ENCODE data around the gene NCAM1. TPM values are rescaled to one million over a fixed set of nuclear protein-coding genes. Genes with fewer than 3 reads are reported as not detected.

The NCAM1 gene
- total and polyA plus RNA-seq, 2 experiments from 2014 or later, result 0.76 to 1.6 TPM

- TF ChIP-seq, protein P1, sequence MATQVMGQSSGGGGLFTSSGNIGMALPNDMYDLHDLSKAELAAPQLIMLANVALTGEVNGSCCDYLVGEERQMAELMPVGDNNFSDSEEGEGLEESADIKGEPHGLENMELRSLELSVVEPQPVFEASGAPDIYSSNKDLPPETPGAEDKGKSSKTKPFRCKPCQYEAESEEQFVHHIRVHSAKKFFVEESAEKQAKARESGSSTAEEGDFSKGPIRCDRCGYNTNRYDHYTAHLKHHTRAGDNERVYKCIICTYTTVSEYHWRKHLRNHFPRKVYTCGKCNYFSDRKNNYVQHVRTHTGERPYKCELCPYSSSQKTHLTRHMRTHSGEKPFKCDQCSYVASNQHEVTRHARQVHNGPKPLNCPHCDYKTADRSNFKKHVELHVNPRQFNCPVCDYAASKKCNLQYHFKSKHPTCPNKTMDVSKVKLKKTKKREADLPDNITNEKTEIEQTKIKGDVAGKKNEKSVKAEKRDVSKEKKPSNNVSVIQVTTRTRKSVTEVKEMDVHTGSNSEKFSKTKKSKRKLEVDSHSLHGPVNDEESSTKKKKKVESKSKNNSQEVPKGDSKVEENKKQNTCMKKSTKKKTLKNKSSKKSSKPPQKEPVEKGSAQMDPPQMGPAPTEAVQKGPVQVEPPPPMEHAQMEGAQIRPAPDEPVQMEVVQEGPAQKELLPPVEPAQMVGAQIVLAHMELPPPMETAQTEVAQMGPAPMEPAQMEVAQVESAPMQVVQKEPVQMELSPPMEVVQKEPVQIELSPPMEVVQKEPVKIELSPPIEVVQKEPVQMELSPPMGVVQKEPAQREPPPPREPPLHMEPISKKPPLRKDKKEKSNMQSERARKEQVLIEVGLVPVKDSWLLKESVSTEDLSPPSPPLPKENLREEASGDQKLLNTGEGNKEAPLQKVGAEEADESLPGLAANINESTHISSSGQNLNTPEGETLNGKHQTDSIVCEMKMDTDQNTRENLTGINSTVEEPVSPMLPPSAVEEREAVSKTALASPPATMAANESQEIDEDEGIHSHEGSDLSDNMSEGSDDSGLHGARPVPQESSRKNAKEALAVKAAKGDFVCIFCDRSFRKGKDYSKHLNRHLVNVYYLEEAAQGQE (IDR thresholded peaks at IDR 0.05; ENCODE audit: unreplicated experiment), result no peak
- no peak for TF ChIP-seq CREB1 (CRISPR knock-in tag; IDR thresholded peaks at IDR 0.05; ENCODE audit: low read depth)
- TF ChIP-seq STAT1 (IDR thresholded peaks at IDR 0.05; ENCODE audit: unreplicated experiment), result no peak
- no peak for TF ChIP-seq POLR2AphosphoS5 (IDR thresholded peaks at IDR 0.05; ENCODE audit: low read depth)
- TF ChIP-seq EZH2 (IDR thresholded peaks at IDR 0.05; ENCODE audit: low read depth, unreplicated experiment), result no peak
- TF ChIP-seq ZNF331 (CRISPR knock-in tag; IDR thresholded peaks at IDR 0.05; ENCODE audit: low read depth), result no peak
- no peak for TF ChIP-seq JUNB (IDR thresholded peaks at IDR 0.05; ENCODE audit: unreplicated experiment)
- TF ChIP-seq ZNF114 (CRISPR knock-in tag; IDR thresholded peaks at IDR 0.05), result no peak
- TF ChIP-seq NANOG (IDR thresholded peaks at IDR 0.05; ENCODE audit: borderline replicate concordance), result no peak
- TF ChIP-seq, protein P2, sequence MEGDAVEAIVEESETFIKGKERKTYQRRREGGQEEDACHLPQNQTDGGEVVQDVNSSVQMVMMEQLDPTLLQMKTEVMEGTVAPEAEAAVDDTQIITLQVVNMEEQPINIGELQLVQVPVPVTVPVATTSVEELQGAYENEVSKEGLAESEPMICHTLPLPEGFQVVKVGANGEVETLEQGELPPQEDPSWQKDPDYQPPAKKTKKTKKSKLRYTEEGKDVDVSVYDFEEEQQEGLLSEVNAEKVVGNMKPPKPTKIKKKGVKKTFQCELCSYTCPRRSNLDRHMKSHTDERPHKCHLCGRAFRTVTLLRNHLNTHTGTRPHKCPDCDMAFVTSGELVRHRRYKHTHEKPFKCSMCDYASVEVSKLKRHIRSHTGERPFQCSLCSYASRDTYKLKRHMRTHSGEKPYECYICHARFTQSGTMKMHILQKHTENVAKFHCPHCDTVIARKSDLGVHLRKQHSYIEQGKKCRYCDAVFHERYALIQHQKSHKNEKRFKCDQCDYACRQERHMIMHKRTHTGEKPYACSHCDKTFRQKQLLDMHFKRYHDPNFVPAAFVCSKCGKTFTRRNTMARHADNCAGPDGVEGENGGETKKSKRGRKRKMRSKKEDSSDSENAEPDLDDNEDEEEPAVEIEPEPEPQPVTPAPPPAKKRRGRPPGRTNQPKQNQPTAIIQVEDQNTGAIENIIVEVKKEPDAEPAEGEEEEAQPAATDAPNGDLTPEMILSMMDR (conservative IDR thresholded peaks at IDR 0.05; ENCODE audit: low read depth in 2 of 2), result no peak
- no peak for TF ChIP-seq EZH2phosphoT487 (IDR thresholded peaks at IDR 0.05; ENCODE audit: unreplicated experiment)
- TF ChIP-seq, protein P3, sequence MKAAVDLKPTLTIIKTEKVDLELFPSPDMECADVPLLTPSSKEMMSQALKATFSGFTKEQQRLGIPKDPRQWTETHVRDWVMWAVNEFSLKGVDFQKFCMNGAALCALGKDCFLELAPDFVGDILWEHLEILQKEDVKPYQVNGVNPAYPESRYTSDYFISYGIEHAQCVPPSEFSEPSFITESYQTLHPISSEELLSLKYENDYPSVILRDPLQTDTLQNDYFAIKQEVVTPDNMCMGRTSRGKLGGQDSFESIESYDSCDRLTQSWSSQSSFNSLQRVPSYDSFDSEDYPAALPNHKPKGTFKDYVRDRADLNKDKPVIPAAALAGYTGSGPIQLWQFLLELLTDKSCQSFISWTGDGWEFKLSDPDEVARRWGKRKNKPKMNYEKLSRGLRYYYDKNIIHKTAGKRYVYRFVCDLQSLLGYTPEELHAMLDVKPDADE (IDR thresholded peaks at IDR 0.05), result no peak
These were observed 7.9 kb downstream of the NCAM1 start (continued) for GRCh38 chr11:112968941-112969713.

GRCh38 chr11:112971195-112971594 is 10.0 kb downstream of the NCAM1 start:
- Mint-ChIP-seq H3K4me1 (peaks cover 8% of the 10 kb centered on the region), H3K27me3 (ENCODE audit: insufficient read depth, low read depth, poor library complexity) (no peaks in the 10 kb centered on the region), H3K4me3 (no peak overlapping the region), H3K36me3 (ENCODE audit: low read depth) (no peaks in the 10 kb centered on the region), H3K27ac (no peak overlapping the region), H3K9me3 (no peaks in the 10 kb centered on the region)
- Histone ChIP-seq H3K4me1 (ENCODE audit: insufficient read depth) (peaks cover 14% of the 10 kb centered on the region), H3K9me2 (ENCODE audit: insufficient read depth) (no peaks in the 10 kb centered on the region), H3K79me2 (replicated peaks; ENCODE audit: insufficient read depth) (no peaks in the 10 kb centered on the region), H3K4me3 (no peak overlapping the region), H3F3A (replicated peaks; ENCODE audit: low read depth) (no peaks in the 10 kb centered on the region), H2AFZ (no peak overlapping the region), H3K27me3 (ENCODE audit: insufficient read depth) (no peaks in the 10 kb centered on the region), H3K27ac (ENCODE audit: low read depth) (no peak overlapping the region), H3K4me2 (no peak overlapping the region), H4K20me1 (replicated peaks; ENCODE audit: insufficient read depth) (no peaks in the 10 kb centered on the region), H3K36me3 (ENCODE audit: insufficient read depth) (no peaks in the 10 kb centered on the region)
- ATAC-seq (no peak), DNase-seq (ENCODE audit: low spot score) (no peak)
- TF ChIP-seq NANOG (IDR thresholded peaks at IDR 0.05; ENCODE audit: borderline replicate concordance), result no peak
- TF ChIP-seq, protein P4, sequence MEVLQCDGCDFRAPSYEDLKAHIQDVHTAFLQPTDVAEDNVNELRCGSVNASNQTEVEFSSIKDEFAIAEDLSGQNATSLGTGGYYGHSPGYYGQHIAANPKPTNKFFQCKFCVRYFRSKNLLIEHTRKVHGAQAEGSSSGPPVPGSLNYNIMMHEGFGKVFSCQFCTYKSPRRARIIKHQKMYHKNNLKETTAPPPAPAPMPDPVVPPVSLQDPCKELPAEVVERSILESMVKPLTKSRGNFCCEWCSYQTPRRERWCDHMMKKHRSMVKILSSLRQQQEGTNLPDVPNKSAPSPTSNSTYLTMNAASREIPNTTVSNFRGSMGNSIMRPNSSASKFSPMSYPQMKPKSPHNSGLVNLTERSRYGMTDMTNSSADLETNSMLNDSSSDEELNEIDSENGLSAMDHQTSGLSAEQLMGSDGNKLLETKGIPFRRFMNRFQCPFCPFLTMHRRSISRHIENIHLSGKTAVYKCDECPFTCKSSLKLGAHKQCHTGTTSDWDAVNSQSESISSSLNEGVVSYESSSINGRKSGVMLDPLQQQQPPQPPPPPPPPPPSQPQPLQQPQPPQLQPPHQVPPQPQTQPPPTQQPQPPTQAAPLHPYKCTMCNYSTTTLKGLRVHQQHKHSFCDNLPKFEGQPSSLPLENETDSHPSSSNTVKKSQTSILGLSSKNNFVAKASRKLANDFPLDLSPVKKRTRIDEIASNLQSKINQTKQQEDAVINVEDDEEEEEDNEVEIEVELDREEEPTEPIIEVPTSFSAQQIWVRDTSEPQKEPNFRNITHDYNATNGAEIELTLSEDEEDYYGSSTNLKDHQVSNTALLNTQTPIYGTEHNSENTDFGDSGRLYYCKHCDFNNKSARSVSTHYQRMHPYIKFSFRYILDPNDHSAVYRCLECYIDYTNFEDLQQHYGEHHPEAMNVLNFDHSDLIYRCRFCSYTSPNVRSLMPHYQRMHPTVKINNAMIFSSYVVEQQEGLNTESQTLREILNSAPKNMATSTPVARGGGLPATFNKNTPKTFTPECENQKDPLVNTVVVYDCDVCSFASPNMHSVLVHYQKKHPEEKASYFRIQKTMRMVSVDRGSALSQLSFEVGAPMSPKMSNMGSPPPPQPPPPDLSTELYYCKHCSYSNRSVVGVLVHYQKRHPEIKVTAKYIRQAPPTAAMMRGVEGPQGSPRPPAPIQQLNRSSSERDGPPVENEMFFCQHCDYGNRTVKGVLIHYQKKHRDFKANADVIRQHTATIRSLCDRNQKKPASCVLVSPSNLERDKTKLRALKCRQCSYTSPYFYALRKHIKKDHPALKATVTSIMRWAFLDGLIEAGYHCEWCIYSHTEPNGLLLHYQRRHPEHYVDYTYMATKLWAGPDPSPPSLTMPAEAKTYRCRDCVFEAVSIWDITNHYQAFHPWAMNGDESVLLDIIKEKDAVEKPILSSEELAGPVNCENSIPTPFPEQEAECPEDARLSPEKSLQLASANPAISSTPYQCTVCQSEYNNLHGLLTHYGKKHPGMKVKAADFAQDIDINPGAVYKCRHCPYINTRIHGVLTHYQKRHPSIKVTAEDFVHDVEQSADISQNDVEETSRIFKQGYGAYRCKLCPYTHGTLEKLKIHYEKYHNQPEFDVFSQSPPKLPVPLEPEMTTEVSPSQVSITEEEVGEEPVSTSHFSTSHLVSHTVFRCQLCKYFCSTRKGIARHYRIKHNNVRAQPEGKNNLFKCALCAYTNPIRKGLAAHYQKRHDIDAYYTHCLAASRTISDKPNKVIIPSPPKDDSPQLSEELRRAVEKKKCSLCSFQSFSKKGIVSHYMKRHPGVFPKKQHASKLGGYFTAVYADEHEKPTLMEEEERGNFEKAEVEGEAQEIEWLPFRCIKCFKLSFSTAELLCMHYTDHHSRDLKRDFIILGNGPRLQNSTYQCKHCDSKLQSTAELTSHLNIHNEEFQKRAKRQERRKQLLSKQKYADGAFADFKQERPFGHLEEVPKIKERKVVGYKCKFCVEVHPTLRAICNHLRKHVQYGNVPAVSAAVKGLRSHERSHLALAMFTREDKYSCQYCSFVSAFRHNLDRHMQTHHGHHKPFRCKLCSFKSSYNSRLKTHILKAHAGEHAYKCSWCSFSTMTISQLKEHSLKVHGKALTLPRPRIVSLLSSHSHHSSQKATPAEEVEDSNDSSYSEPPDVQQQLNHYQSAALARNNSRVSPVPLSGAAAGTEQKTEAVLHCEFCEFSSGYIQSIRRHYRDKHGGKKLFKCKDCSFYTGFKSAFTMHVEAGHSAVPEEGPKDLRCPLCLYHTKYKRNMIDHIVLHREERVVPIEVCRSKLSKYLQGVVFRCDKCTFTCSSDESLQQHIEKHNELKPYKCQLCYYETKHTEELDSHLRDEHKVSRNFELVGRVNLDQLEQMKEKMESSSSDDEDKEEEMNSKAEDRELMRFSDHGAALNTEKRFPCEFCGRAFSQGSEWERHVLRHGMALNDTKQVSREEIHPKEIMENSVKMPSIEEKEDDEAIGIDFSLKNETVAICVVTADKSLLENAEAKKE (CRISPR knock-in tag; IDR thresholded peaks at IDR 0.05), result no peak
